ENCODE results near the gene INTU.
"Not testable (repeated sequence)": the region's sequence is repeated elsewhere in the genome, so short reads cannot be mapped to it uniquely, and the experiment has no call there.

The INTU gene

GRCh38 chr4:127632420-127633403, at the start of gene INTU:
Gene INTU (plus strand): TSS chr4:127632957. CDS start chr4:127633035, 78 bp downstream.
- DNase-seq = peak; percentile 96

- DNase-seq = not testable (repeated sequence)
Observed at GRCh38 chr4:127586496-127586895, 46.3 kb upstream of the INTU start.

DNA sequence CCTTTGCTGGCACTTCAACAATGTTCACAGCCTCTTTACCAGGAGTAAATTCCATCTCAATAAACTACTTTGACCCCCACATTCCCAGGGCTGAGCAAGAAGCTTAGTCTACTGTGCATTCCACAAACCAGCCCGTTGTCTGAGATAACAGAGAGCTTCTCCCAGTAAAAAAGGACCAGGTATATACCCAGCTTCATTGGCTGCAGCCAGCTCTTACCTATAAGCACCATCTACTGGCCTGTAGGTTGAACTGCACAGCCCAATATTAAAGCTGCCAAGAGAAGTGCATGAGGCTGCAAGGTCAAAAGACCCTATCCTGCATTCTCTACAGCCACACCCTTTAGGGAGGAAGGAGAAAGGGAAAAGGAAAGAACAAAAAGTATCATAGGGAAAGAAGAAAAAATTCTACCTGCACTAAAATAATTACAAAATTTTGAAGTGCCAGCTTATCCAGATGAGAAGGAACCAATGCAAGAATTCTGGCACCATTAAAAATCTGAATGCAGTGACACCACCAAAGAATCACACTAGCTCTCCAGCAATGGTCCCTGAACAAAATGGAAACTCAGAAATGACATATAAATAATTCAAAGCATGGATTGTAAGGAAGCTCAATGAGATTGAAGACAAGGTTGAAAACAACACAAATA, 45.7 kb upstream of the INTU start:
- DNase-seq = no peak

DNA sequence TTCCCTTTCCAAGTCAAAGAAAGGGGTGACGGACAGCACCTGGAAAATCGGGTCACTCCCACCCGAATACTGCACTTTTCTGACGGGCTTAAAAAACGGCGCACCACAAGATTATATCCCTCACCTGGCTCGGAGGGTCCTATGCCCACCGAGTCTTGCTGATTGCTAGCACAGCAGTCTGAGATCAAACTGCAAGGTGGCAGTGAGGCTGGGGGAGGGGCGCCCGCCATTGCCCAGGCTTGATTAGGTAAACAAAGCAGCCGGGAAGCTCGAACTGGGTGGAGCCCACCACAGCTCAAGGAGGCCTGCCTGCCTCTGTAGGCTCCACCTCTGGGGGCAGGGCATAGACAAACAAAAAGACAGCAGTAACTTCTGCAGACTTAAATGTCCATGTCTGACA, 43.6 kb upstream of the INTU start:
- DNase-seq = not testable (repeated sequence)

DNA sequence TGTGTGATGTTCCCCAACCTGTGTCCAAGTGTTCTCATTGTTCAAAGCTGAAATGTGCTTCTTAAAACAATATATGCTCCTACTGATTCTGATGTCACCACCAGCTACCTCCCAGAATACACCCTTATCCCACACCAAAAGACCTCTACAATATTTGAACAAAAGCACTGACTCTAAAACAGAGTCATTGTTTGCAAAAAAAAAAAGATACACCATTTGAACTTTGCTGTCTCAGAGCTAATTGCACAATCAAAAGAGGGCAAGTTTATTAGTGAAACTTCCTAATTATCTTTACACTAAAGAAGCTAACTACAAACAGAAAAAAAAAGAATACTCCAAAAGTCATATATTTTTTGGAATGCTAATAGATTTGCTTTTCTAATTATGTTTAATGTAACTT, 34.1 kb upstream of the INTU start:
- DNase-seq = no peak

- DNase-seq = no peak
Observed at GRCh38 chr4:127601029-127601428, 31.7 kb upstream of the INTU start.

- DNase-seq = peak; percentile 39
Observed at GRCh38 chr4:127604949-127605709, 27.6 kb upstream of the INTU start.

DNA sequence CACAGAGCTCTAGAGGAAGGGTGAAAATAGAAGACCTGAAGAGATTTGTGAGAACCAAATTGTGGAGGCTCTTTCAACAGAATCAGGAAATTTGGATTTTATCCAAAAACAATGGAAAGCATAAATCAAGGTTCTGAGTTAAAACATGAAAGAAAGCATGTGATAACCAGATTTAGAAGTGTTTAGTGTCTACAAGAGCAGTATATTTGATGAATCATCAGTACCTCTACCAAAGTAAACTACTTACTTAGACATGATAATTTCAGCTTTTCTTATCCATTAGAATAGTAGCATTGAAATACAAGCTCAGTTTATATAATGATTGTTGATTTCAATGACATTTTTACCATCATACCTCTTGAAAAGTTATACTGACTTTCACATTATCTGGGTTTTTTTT, 25.9 kb upstream of the INTU start:
- DNase-seq = no peak

DNA sequence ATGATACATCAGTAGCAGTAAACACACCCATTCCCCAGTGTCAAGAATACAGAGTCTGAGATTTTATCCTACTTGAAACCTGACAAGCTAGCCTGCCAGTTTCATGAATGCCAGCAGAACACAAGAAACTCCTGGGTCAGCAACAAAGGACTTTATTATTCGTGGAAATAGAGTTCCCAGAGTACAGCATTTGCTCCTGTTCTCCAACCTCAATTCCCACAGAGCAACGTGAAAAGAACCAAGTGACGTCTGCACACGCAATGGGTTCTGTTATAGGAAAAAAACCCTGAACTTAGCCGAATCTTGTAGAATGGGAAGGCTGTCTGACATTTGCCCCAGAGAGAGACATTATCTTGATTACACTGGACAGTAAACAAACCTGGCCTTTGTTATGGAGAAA, 23.3 kb upstream of the INTU start:
- DNase-seq = no peak

GRCh38 chr4:127610488-127610887, 22.3 kb upstream of the INTU start:
- no peak for DNase-seq

GRCh38 chr4:127616898-127617297, 15.9 kb upstream of the INTU start:
- no peak for DNase-seq

DNA sequence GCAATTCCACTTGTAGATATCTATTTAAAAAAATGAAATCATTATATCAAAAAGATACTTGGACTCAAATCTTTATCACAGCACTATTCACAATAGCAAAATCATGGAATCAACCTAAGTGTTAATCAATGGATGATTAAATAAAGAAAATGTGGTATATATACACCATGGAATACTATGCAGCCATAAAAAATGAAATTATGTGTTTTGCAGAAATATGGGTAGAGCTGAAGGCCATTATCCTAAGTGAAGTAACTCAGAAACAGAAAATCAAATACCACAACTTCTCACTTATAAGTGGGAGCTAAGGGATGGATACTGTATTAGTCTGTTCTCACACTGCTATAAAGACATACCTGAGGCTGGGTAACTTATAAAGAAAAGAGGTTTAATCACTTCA, 14.3 kb upstream of the INTU start:
- no peak for DNase-seq

DNA sequence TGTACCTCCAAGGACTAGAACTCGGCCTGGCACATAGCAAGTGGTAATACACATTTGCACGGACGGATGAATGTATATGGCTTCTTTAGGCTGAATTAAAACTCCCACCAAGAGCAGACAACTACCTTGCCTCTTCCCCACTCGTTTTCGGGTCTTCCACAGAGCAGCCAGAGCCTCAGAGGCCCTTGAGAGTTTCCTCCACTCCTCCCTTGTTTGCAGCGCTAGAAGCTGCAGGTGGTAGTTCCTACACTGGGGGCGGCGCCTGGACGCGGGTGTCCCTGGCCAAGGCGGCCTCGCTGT, 10.2 kb upstream of the INTU start:
- no peak for DNase-seq

GRCh38 chr4:127622921-127623796, 9.6 kb upstream of the INTU start:
- DNase-seq = peak; percentile 27

- peak; percentile 60 for DNase-seq
Observed at GRCh38 chr4:127623797-127624083, 9.0 kb upstream of the INTU start.

GRCh38 chr4:127624173-127624572, 8.6 kb upstream of the INTU start:
- DNase-seq = peak; percentile 32

DNA sequence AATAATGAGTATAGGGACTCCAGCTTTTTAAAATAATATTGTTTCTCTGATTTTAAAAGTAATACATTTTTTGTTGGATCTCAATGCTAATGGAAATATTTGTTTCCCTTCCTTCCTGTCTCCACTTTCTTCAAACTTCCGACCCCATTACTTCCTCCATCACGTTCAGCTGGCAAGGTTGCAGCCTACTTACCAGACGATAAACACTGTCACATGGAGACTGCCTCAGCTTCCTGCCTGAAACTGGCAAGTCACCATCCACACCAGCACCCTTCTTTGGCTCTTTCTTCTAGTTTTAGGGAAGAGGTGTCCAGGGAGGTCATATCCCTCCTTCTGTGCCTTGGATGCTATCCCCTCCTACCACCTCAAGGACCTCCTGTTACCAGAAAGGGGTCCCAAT, 3.4 kb upstream of the INTU start:
- DNase-seq = no peak

DNA sequence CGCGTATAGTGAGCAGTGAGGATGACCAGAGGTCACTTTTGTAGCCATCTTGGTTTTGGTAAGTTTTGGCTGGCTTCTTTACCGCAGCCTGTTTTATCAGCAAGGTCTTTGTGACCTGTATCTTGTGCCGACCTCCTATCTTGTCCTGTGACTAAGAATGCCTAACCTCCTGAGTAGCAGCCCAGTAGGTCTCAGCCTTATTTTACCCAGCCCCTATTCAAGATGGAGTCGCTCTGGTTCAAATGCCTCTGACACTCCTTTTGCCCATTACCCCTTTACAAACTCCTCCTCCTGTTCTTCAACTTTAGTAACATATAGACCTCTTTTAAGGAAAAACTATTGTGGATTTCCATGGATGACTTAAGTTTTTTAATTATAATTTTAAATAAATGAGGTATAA, 2.6 kb upstream of the INTU start:
- DNase-seq = no peak

- DNase-seq = no peak
Observed at GRCh38 chr4:127631420-127631819, 1.3 kb upstream of the INTU start.

- DNase-seq = no peak
Observed at GRCh38 chr4:127634181-127634580, 1.4 kb downstream of the INTU start.

- DNase-seq = no peak
Observed at GRCh38 chr4:127641524-127641923, 8.8 kb downstream of the INTU start.

DNA sequence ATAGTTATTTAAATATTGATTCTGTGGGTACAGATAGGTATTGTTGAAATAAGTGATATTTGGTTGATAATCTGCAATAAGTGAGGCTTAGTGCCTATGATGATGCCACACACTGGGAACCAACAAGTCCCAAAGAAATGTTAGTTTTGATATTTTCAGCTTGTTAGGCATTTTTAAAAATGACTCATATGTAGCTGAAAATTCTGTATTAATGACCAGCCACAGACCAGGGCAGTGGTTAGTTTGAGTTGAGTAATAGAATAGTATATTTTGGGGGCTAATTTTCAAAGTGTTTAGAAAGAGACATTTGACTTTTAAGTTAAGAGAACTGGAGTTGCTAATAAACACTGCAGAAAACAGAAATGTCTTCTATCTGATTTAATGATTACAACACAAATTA, 9.4 kb downstream of the INTU start:
- no peak for DNase-seq

GRCh38 chr4:127643791-127644190, 11.0 kb downstream of the INTU start:
- no peak for DNase-seq

All from midbrain (tissue), 1 donor.